Subcutaneous adipose tissue (tissue), 4 donors: ENCODE data around the gene ACTRT2. TPM values are rescaled to one million over a fixed set of nuclear protein-coding genes. Genes with fewer than 3 reads are reported as not detected.

Experiments
- CTCF ChIP-seq: fragments of 450-650 bp; IDR thresholded peaks from one replicate; pipeline ENCODE4 v1.5.1; 2016; ENCODE audit warnings: low read depth, mild to moderate bottlenecking, control low read depth, antibody characterized with exemption, moderate library complexity
- total RNA-seq, 4 donors: library from RNA; depleted of rRNA; stranded (reverse); fragments of >200 nt; gene quantifications; one replicate each; pipeline ENCODE4 v1.1.0, GENCODE V29; 2016

The ACTRT2 gene
- total RNA-seq, 4 donors from 2014 or later: not detected

- no peak for TF ChIP-seq CTCF
These were observed 15.4 kb downstream of the ACTRT2 start for GRCh38 chr1:3036447-3037280.

- TF ChIP-seq CTCF: no peak
These were observed 16.2 kb downstream of the ACTRT2 start for GRCh38 chr1:3037281-3038040.

GRCh38 chr1:3038113-3038551, 16.9 kb downstream of the ACTRT2 start:
- no peak for TF ChIP-seq CTCF

GRCh38 chr1:3038571-3039181, 17.4 kb downstream of the ACTRT2 start:
- TF ChIP-seq CTCF: no peak

- no peak for TF ChIP-seq CTCF
These were observed 18.7 kb downstream of the ACTRT2 start for GRCh38 chr1:3040004-3040403.

- no peak for TF ChIP-seq CTCF
These were observed 21.2 kb downstream of the ACTRT2 start for GRCh38 chr1:3042481-3042880.

GRCh38 chr1:3049164-3049563, 27.9 kb downstream of the ACTRT2 start:
- no peak for TF ChIP-seq CTCF
